NCI-H2227 treated with DMSO at 0.1 percent for 48 hours (cell line): ENCODE results near the gene HMGCLL1.

Experiments used
- DNase-seq: peaks from one replicate; lab custom pipeline; 2025; lab: John Stamatoyannopoulos, UW

The HMGCLL1 gene

DNA sequence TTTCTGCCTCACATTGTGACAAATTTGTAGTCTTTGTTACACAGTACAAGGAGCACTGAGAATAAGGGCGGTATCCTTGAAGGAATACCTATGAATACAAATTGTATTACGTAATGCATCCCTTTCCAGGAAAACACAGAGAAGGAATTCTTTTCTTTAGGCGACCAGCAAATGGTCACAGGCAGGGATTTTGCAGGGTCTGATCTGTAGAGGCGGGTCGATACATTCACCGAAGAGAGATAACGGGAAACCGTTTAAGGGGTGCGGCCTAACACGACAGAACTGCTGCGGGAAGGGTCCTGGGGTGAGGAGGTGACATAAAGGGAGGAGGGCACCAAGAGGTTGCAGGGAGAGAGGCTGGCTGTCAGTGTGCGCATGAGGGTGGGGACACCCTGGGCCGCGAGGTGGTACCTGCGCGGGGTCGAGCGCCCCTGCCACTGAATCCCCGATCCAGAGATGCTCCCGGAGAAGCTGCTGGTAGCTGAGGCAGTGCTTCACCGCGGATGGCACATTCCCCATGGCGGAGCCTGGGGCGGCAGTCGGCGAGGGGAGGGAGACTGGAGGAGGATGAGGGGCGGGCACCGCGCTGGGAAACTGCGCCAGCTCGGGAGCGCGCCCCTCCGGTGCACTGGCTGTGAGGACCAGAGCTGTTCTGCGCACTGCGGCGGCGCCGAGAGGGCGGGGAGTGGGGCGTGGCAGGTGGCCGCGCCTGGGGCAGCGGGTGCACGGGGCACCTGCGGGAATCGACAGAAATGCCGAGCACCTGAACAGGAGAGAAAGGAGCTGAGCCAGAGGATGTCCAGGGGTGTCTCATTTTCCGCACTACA is at the start of gene HMGCLL1:
Gene HMGCLL1, minus strand, starts transcription at position 656 of the 827 bp plus-strand sequence. Its CDS starts 137 bp downstream, at position 519.
- peak; percentile 76 for DNase-seq

DNA sequence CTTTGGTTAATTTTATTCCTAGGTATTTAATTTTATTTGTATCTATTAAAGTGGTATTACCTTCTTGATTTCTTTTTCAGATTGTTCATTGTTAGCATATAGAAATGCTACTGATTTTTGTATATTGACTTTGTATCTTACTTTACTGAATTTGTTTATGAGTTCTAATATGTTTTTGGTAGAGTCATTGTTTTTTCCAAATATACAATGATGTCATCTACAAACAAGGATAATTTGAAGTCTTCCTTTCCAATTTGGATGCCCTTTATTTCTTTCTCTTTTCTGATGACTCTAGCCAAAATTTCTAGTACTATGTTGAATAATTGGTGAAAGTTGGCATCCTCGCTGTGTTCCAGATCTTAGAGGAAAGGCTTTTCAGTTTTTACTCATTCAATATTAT is 43.0 kb upstream of the HMGCLL1 start:
- DNase-seq = no peak

DNA sequence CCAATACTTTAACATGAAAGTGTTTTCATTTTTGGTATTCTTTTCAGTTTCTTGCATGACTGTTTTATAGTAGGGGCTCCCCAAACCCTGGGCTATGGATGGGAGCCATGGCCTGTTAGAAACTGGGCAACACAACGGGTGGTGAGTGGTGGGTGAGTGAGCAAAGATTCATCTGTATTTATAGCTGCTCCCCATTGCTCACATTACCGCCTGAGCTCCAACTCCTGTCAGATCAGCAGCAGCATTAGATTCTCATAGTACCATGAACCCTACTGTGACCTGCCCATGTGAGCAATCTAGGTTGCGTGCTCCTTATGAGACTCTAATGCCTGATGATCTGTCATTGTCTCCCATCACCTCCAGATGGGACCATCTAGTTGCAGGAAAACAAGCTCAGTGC is 42.3 kb upstream of the HMGCLL1 start:
- DNase-seq = no peak

DNA sequence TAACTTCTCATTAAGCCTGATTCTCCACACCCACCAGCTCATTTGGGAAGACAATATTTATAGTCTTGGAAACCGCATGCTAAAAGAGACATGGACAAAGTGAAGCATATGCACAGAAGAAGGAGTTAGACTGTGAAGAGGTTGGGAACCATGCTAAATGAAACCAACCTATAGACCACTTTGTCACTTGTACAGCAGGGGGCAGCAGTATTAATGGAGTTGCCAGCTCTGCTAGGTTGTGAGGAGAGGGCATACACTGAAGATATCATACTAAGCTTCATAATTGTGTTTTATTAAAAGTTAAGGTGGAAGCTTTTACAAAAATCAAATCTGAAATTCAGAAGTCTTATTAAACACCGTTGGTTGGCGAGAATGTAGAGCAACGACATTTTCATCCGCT is 38.3 kb upstream of the HMGCLL1 start:
- DNase-seq = peak; percentile 2

DNA sequence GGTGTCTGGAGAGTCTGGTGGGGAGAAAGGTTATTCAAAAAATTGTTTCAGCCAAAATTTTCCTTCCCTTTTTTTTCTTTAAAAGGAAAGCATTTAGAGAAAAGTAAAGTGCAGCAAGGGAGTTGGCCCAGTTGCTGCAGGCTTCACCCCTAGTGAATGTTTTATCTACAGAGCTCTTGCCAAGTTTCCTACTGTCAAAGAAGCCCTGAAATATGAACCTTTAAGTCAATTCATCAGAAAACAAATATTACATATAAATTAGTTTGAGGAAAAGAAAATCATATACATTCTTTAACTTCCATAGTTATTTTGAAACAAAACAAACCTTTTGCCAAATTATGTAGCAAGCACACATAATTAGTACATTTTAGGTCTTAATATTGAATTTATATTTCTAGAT is 25.0 kb upstream of the HMGCLL1 start:
- DNase-seq = no peak

GRCh38 chr6:55601120-55601519 is 22.1 kb upstream of the HMGCLL1 start:
- DNase-seq = no peak

- DNase-seq = no peak
These were observed 15.4 kb upstream of the HMGCLL1 start for GRCh38 chr6:55594442-55594841.

GRCh38 chr6:55584654-55585354 is 5.8 kb upstream of the HMGCLL1 start:
- DNase-seq = no peak

- DNase-seq = no peak
These were observed 2.2 kb downstream of the HMGCLL1 start for GRCh38 chr6:55576811-55577210.

DNA sequence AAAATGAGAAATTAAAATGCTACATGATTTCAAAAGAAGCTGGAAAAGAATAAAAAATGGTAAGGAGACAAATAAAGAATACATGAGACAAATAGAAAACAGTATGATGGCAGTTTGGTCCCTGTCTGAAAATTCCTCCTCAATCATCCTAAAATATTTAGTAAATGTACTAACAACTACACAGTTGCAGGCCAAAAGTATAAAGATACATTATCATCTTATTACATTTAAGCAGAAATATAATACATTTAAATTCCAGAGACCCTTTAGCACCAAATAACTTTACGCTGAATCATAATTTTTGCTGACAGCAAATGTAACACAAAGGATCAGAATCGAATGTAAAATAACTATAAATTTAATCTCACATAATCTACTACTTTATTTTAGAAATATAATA is 4.4 kb downstream of the HMGCLL1 start:
- DNase-seq = no peak

DNA sequence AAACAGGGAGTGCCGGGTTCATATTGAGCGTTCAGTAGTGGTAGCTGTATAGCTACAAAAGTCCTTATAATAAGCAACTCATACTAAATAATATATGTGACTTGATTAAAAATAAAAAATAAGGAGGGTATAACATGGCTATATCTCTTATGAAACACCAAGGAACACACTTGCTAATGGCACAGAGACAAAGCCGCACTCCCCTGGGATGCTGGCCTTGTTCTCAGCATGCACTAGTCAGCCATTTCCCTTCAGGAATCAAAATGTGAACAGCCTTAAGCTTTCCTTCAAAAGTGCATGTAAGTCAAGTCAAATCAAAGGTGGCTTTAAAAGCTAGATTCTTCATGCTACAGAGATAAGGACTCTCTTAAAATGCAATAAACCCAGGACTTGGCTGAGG is 9.4 kb downstream of the HMGCLL1 start:
- no peak for DNase-seq

DNA sequence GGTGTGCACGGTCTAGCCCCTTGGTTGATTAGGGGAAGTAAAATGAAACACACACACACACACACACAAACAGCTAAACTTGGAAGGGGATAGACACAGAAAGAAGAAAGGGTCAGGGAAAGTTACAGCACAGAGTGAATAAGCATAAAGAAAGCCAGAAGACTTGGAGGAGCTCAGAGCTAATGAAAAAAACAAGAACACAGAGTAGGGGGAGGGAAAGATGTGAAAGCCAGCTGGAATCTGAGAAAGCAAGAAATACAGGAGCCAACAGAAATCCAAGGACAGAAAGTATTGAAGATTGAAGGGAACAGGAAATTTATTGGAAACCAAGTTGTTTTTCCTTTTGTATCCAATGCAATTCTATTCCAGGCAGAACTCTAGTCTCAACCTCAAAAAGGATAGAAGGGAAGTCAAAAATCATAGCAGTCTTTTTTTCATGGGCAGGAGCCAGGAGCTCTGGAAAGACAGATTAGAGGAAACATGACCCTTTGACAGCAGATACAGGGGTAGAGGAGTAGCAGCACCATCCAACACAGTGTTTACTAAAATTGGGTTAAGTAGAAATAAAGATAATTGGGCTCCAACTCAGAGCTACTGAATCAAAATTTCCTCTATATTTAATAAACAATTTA is 10.1 kb downstream of the HMGCLL1 start:
- no peak for DNase-seq

- no peak for DNase-seq
These were observed 11.4 kb downstream of the HMGCLL1 start for GRCh38 chr6:55567558-55567957.

- no peak for DNase-seq
These were observed 12.8 kb downstream of the HMGCLL1 start for GRCh38 chr6:55566036-55566710.

GRCh38 chr6:55562318-55562717 is 16.7 kb downstream of the HMGCLL1 start:
- no peak for DNase-seq

GRCh38 chr6:55560290-55560885 is 18.6 kb downstream of the HMGCLL1 start:
- no peak for DNase-seq

DNA sequence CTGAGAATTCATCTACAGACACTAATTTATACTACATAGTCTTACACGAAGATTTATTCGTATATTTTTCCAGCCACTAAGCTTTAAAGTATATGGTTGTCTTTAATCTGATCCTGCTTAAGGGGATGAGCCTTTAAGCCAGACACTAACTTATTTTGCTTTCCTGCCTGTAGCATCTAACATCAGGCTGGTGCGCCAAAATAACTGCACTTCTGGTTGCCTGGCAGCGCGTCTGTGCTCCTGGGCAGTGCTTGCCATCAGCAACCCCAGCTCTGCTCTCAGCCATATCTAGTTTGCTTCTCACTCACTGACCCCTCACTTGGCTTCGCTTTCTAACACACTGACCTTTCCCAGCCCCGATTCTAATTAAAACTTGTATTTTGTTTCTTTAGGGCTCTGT is 21.8 kb downstream of the HMGCLL1 start:
- no peak for DNase-seq

DNA sequence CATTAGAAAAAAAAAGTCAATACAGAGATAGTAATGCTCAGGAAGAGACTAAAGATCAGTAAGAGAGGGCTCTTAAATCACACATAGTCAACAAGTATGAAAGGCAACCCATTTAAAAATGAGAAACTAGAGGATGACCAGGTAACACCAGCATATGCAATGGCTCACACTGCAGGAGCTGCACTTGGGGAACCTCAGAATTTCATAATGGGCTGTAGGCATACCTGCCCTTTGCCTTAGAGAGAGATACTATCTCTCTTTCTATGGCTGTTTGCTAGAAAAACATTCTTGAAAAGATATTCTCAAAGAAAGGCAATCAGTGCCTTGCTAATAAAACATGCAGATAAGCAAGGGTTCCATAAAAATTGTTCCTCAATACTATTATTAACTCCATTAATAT is 33.2 kb downstream of the HMGCLL1 start:
- DNase-seq = no peak

- no peak for DNase-seq
These were observed 35.2 kb downstream of the HMGCLL1 start for GRCh38 chr6:55543633-55544309.

GRCh38 chr6:55541024-55541423 is 38.0 kb downstream of the HMGCLL1 start:
- no peak for DNase-seq

DNA sequence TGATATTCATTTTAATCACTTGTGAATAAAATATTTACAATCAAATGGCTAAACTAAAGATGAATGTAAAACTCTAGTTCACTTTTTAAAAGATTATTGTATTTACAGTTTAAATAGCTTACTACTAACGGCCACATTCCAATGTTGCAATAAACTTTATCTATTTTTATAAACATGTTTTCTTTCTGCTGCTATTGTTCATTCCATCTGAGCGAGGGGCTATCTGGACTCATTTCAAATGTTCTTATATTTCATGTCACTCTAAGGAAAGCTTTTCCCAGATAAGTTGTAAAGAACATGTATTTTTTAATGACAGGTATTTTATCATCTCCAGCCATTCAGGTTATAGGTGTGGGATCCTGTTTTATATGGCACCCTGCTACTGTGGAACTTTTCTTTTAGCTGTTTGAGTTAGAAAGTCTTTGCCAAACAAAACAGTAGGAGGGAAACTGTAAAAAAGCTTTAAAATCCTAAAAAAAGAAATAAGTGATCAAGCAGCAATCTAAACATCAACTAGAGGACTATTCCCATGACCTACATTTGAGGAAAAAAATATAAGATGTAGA is 42.5 kb downstream of the HMGCLL1 start:
- no peak for DNase-seq
